Panc1 (cell line): ENCODE results near the gene TLR3. TPM values are rescaled to one million over a fixed set of nuclear protein-coding genes. Genes with fewer than 3 reads are reported as not detected.
A peak's percentile ranks its signal among the peaks of the same experiment; 100 is the strongest.

Experiments used
- ATAC-seq: fragments of 200-7000 bp; cut with Tn5 transposase; 2 replicates; pipeline ENCODE4 v1.9.1; 2020; ENCODE audit warnings: mild to moderate bottlenecking, moderate library complexity
- BruUV-seq: library from RNA; stranded (reverse); fragments of 400-500 nt; replicated peaks from 2 replicates; lab custom pipeline; 2021; lab: Mats Ljungman, UMichigan
- CTCF ChIA-PET: fragments of 300-600 bp; sonication (Branson Sonifier 250); formaldehyde crosslinking; loops from one replicate; lab custom pipeline; 2022; ENCODE audit warnings: antibody characterized with exemption; lab: Charles Lee
- POLR2A ChIA-PET: fragments of 300-600 bp; sonication (Branson Sonifier 250); formaldehyde crosslinking; loops from one replicate; lab custom pipeline; 2022; ENCODE audit warnings: antibody characterized with exemption; lab: Charles Lee
- DNase-seq: peaks from one replicate; pipeline ENCODE4 v3.0.0-alpha.2; 2010; ENCODE audit warnings: low read depth, low spot score
- H3K27ac ChIP-seq: 2 replicates; pipeline ENCODE4 v1.5.1; 2011; ENCODE audit warnings: mild to moderate bottlenecking, low read length, inconsistent platforms
- H3K27me3 ChIP-seq: fragments of 200-500 bp; sonication (Bioruptor generic); 2 replicates; pipeline ENCODE4 v1.6.0; 2014; ENCODE audit warnings: low read length, inconsistent platforms; ENCODE audit not compliant: control insufficient read depth, insufficient read depth
- H3K36me3 ChIP-seq: fragments of 200-500 bp; sonication (Bioruptor generic); 2 replicates; pipeline ENCODE4 v1.5.1; 2014; ENCODE audit warnings: inconsistent platforms, mild to moderate bottlenecking, low read length, moderate library complexity; ENCODE audit not compliant: control insufficient read depth, insufficient read depth
- H3K4me1 ChIP-seq: 2 replicates; pipeline ENCODE4 v1.5.1; 2011; ENCODE audit warnings: inconsistent platforms, mild to moderate bottlenecking, low read length, moderate library complexity; ENCODE audit not compliant: control insufficient read depth, insufficient read depth
- H3K4me3 ChIP-seq, 2 experiments: 2 replicates each; pipeline ENCODE4 v1.5.1; 2011 to 2012; ENCODE audit warnings: low read depth in 2 of 2, low read length in 2 of 2, mild to moderate bottlenecking in 2 of 2, inconsistent platforms in 1 of 2, moderate library complexity in 1 of 2
- H3K9me3 ChIP-seq: fragments of 200-500 bp; sonication (Bioruptor generic); 2 replicates; pipeline ENCODE4 v1.5.1; 2014; ENCODE audit warnings: low read depth, mild to moderate bottlenecking, inconsistent platforms, low read length, moderate library complexity; ENCODE audit not compliant: control insufficient read depth, insufficient read depth
- CTCF ChIP-seq: fragments of 450-650 bp; IDR thresholded peaks from 2 replicates; pipeline ENCODE4 v1.5.1; 2017; ENCODE audit warnings: mild to moderate bottlenecking
- POLR2AphosphoS5 ChIP-seq: IDR thresholded peaks from 2 replicates; pipeline ENCODE4 v1.6.1; 2012; ENCODE audit warnings: mild to moderate bottlenecking, low read depth, low read length, moderate library complexity
- SIN3A ChIP-seq: IDR thresholded peaks from 2 replicates; pipeline ENCODE4 v1.6.1; 2012; ENCODE audit warnings: low read depth, mild to moderate bottlenecking, low read length, moderate library complexity, borderline replicate concordance; ENCODE audit not compliant: insufficient read depth
- TCF7L2 ChIP-seq: IDR thresholded peaks from 2 replicates; pipeline ENCODE4 v1.6.1; 2011; ENCODE audit warnings: mild to moderate bottlenecking, low read depth, low read length, inconsistent platforms
- in situ Hi-C: cut with HindIII; loops from 2 replicates; pipeline ENCODE4 v1.10.0; 2016; ENCODE audit warnings: low sequenced_read_pairs, low pct_unique_long_range_greater_than_20kb
- intact Hi-C: fragments of 100-400 bp; cut with micrococcal nuclease; formaldehyde crosslinking; loops from one replicate; pipeline ENCODE4 v1.10.0; 2022; ENCODE audit not compliant: unreplicated experiment
- total RNA-seq: library from RNA; stranded (reverse); gene quantifications from one replicate; pipeline ENCODE4 v1.2.1, GENCODE V29; 2021; ENCODE audit not compliant: unreplicated experiment
- TF ChIP-seq, protein P1 (sequence below), 2 experiments: IDR thresholded peaks; 2 replicates each; pipeline ENCODE4 v1.6.1; 2011 to 2012; ENCODE audit warnings: low read depth in 2 of 2, control low read depth in 1 of 2, low read length in 1 of 2, mild to moderate bottlenecking in 1 of 2, moderate library complexity in 1 of 2; ENCODE audit not compliant: insufficient read depth in 1 of 2

Gene TLR3
- total RNA-seq, 1 experiment from 2014 or later: 0.41 TPM

- DNase-seq: no peak
- Histone ChIP-seq H3K4me1 (no peaks in the 10 kb centered on the region), H3K27me3 (peaks cover 2% of the 10 kb centered on the region; the same call in 1 of the 2 replicates), H3K27ac (no peak overlapping the region), H3K9me3 (no peaks in the 10 kb centered on the region), H3K36me3 (no peaks in the 10 kb centered on the region), H3K4me3 (no peak overlapping the region)
- in situ Hi-C loops (no loop called here), intact Hi-C loops (no loop called here)
- ATAC-seq: no peak
- no TSS peak for BruUV-seq
- TF ChIP-seq TCF7L2: no peak
- TF ChIP-seq SIN3A: no peak
- TF ChIP-seq, protein P1, sequence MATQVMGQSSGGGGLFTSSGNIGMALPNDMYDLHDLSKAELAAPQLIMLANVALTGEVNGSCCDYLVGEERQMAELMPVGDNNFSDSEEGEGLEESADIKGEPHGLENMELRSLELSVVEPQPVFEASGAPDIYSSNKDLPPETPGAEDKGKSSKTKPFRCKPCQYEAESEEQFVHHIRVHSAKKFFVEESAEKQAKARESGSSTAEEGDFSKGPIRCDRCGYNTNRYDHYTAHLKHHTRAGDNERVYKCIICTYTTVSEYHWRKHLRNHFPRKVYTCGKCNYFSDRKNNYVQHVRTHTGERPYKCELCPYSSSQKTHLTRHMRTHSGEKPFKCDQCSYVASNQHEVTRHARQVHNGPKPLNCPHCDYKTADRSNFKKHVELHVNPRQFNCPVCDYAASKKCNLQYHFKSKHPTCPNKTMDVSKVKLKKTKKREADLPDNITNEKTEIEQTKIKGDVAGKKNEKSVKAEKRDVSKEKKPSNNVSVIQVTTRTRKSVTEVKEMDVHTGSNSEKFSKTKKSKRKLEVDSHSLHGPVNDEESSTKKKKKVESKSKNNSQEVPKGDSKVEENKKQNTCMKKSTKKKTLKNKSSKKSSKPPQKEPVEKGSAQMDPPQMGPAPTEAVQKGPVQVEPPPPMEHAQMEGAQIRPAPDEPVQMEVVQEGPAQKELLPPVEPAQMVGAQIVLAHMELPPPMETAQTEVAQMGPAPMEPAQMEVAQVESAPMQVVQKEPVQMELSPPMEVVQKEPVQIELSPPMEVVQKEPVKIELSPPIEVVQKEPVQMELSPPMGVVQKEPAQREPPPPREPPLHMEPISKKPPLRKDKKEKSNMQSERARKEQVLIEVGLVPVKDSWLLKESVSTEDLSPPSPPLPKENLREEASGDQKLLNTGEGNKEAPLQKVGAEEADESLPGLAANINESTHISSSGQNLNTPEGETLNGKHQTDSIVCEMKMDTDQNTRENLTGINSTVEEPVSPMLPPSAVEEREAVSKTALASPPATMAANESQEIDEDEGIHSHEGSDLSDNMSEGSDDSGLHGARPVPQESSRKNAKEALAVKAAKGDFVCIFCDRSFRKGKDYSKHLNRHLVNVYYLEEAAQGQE (IDR thresholded peaks at IDR 0.05; ENCODE audit: insufficient read depth in 1 of 2, low read depth in 2 of 2, low read length in 1 of 2): no peak
- no peak for TF ChIP-seq POLR2AphosphoS5
- no peak for TF ChIP-seq CTCF
- ChIA-PET POLR2A (no interaction called here), CTCF (no interaction called here)
Observed at GRCh38 chr4:186134861-186135260, 65.9 kb downstream of the TLR3 start.

GRCh38 chr4:186137196-186137794 is 68.3 kb downstream of the TLR3 start:
- ChIA-PET CTCF (interaction anchor here (0.6 to 1.2 kb wide), 8 partner anchors 68 to 755 kb away, joined by 3 to 11 read pairs (median 4); partner anchors contain the start of gene TLR3), POLR2A (no interaction called here)
- peak; percentile 68 for TF ChIP-seq CTCF
- no peak for TF ChIP-seq TCF7L2
- no peak for TF ChIP-seq POLR2AphosphoS5
- Histone ChIP-seq H3K27ac (no peak overlapping the region), H3K36me3 (no peaks in the 10 kb centered on the region), H3K4me3 (no peak overlapping the region), H3K9me3 (no peaks in the 10 kb centered on the region), H3K27me3 (no peaks in the 10 kb centered on the region), H3K4me1 (no peaks in the 10 kb centered on the region)
- in situ Hi-C loops: no loop called here
- ATAC-seq (no peak), DNase-seq (no peak)
- intact Hi-C loops: loop anchor here (1.0 kb wide), 1 partner anchor 69 kb away; no protein-coding TSS in a partner anchor
- BruUV-seq: no TSS peak

Other genes starting within 250 kb of the TLR3 start
- 0.13 TPM for gene FAM149A, start 35.5 kb downstream of the TLR3 start, total RNA-seq
- 1.1 TPM for gene CYP4V2, start 122.4 kb downstream of the TLR3 start, total RNA-seq
- gene KLKB1, start 158.4 kb downstream of the TLR3 start, total RNA-seq: not detected
- gene F11, start 197.0 kb downstream of the TLR3 start, total RNA-seq: not detected